AG09319 (cell line): Measurements from ENCODE around the gene ANGPTL4.
"Not testable (repeated sequence)": the region's sequence is repeated elsewhere in the genome, so short reads cannot be mapped to it uniquely, and the experiment has no call there.

Source experiments
- DNase-seq: peaks from one replicate; pipeline ENCODE4 v3.0.0-alpha.2; 2010; ENCODE audit warnings: low read depth; ENCODE audit errors: extremely low read depth
- TF ChIP-seq, protein P1 (sequence below): IDR thresholded peaks from 2 replicates; pipeline ENCODE4 v1.5.1; 2011; ENCODE audit warnings: low read depth, mild to moderate bottlenecking, inconsistent platforms, low read length, moderate library complexity

ANGPTL4 gene

GRCh38 chr19:8377598-8377997, 13.6 kb downstream of the ANGPTL4 start:
- TF ChIP-seq, protein P1, sequence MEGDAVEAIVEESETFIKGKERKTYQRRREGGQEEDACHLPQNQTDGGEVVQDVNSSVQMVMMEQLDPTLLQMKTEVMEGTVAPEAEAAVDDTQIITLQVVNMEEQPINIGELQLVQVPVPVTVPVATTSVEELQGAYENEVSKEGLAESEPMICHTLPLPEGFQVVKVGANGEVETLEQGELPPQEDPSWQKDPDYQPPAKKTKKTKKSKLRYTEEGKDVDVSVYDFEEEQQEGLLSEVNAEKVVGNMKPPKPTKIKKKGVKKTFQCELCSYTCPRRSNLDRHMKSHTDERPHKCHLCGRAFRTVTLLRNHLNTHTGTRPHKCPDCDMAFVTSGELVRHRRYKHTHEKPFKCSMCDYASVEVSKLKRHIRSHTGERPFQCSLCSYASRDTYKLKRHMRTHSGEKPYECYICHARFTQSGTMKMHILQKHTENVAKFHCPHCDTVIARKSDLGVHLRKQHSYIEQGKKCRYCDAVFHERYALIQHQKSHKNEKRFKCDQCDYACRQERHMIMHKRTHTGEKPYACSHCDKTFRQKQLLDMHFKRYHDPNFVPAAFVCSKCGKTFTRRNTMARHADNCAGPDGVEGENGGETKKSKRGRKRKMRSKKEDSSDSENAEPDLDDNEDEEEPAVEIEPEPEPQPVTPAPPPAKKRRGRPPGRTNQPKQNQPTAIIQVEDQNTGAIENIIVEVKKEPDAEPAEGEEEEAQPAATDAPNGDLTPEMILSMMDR, result no peak
- DNase-seq, result no peak

GRCh38 chr19:8379156-8379891, 15.4 kb downstream of the ANGPTL4 start:
- not testable (repeated sequence) for DNase-seq

DNA sequence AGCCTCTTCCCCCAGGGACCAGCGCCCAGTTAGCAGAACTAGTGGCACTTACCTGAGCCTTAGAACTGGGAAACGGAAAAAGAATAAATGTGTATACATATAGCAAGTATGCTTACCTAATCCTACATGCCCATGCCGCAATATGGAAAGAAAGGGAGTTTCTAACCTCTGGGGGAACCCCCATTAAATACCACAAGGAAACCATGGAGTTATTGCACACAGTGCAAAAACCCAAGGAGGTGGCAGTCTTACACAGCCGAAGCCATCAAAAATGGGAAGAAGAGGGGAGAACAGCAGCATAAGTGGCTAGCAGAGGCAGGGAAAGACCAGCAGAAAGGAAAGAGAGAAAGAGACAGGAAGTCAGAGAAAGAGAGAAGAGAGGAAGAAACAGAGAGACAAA, 20.6 kb downstream of the ANGPTL4 start:
- not testable (repeated sequence) for DNase-seq

DNA sequence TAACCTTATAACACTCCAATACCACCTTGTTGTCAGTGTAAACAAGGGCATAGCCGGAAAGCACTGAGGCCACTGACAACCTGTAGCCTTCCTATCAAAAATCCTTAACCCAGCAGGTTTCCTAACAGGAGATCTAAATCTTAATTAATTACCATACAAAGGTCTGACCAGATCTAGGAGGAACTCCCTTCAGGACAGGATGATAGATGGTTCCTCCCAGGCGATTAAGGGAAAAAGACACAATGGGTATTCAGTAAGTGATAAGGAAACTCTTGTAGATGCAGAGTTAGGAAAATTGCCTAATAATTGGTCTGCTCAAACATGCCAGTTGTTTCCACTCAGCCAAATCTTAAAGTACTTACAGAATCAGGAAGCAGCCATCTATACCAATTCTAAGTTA, 21.1 kb downstream of the ANGPTL4 start:
- DNase-seq, result not testable (repeated sequence)

DNA sequence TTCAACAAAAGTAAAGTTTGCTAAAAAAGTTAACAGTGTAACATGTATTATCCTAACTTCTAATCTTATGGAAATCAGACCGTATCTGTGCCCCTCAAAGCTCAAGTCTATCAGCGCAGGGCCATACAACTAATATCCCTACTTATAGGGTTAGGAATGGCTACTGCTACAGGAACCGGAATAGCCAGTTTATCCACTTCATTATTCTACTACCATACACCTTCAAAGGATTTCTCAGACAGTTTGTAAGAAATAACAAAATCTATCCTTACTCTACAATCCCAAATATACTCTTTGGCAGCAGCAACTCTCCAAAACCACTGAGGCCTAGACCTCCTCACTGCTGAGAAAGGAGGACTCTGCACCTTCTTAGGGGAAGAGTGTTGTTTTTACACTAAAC, 21.6 kb downstream of the ANGPTL4 start:
- DNase-seq, result not testable (repeated sequence)

DNA sequence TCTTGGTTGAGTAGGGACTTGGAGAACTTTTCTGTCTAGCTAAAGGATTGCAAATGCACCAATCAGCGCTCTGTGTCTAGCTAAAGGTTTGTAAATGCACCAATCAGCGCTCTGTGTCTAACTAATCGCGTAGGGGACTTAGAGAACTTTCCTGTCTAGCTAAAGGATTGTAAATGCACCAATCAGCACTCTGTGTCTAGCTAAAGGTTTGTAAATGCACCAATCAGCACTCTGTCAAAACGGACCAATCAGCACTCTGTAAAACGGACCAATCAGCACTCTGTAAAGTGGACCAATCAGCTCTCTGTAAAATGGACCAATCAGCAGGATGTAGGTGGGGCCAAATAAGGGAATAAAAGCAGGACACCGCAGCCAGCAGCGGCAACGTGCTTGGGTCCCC, 22.5 kb downstream of the ANGPTL4 start:
- not testable (repeated sequence) for DNase-seq

GRCh38 chr19:8386990-8387389, 23.0 kb downstream of the ANGPTL4 start:
- DNase-seq, result no peak
- TF ChIP-seq, protein P1, result no peak

- TF ChIP-seq, protein P1, result no peak
- no peak for DNase-seq
Measured at GRCh38 chr19:8387688-8388611, 24.0 kb downstream of the ANGPTL4 start.

- TF ChIP-seq, protein P1, result no peak
- no peak for DNase-seq
Measured at GRCh38 chr19:8388612-8388958, 24.6 kb downstream of the ANGPTL4 start.
